Vagina (tissue), 2 donors: Measurements from ENCODE around the gene OSBPL10. TPM values are rescaled to one million over a fixed set of nuclear protein-coding genes. Genes with fewer than 3 reads are reported as not detected.

ENCODE experiments used
- DNase-seq, 2 donors: peaks; one replicate each; pipeline ENCODE4 v3.0.0-alpha.2; 2017; ENCODE audit errors: extremely low spot score in 2 of 2
- H3K27ac ChIP-seq: fragments of 200-600 bp; sonication (generic); one replicate; pipeline ENCODE4 v1.5.1; 2019
- H3K27me3 ChIP-seq: fragments of 200-600 bp; sonication (generic); one replicate; pipeline ENCODE4 v1.5.1; 2019
- H3K36me3 ChIP-seq, 2 donors: fragments of 200-600 bp; sonication (generic); one replicate each; pipeline ENCODE4 v1.5.1; 2017 to 2019
- H3K4me1 ChIP-seq: fragments of 200-600 bp; sonication (generic); one replicate; pipeline ENCODE4 v1.5.1; 2019
- H3K4me3 ChIP-seq, 2 donors: fragments of 200-600 bp; sonication (generic); 1 replicate in 1 of 2; 2 replicates in 1 of 2; pipeline ENCODE4 v1.5.1; 2016 to 2019
- H3K9me3 ChIP-seq: fragments of 200-600 bp; sonication (generic); one replicate; pipeline ENCODE4 v1.5.1; 2019
- CTCF ChIP-seq, 3 experiments: fragments of 450-650 bp in 2 of 3; fragments of 200-600 bp in 1 of 3; sonication (generic) in 1 of 3; IDR thresholded peaks; one replicate each; pipeline ENCODE4 v1.5.1; 2017 to 2019; ENCODE audit warnings: antibody characterized with exemption in 3 of 3, mild to moderate bottlenecking in 2 of 3, moderate library complexity in 2 of 3
- POLR2A ChIP-seq, 2 donors: fragments of 450-650 bp; IDR thresholded peaks; one replicate each; pipeline ENCODE4 v1.6.1; 2017; ENCODE audit warnings: antibody characterized with exemption in 2 of 2, mild to moderate bottlenecking in 2 of 2, moderate library complexity in 2 of 2
- POLR2AphosphoS5 ChIP-seq, 2 donors: sonication (generic); formaldehyde crosslinking; IDR thresholded peaks; one replicate each; pipeline ENCODE4 v1.9.0; 2017; ENCODE audit warnings: antibody characterized with exemption in 2 of 2, mild to moderate bottlenecking in 2 of 2, low read depth in 1 of 2; ENCODE audit not compliant: insufficient read depth in 1 of 2
- intact Hi-C: fragments of 100-400 bp; cut with DNase I; formaldehyde crosslinking; loops from one replicate; pipeline ENCODE4 v1.15.1; 2023
- total RNA-seq: library from RNA; depleted of rRNA; stranded (reverse); fragments of >200 nt; gene quantifications from one replicate; pipeline ENCODE4 v1.2.3, GENCODE V29; 2016

Gene OSBPL10
- total RNA-seq, 1 donor from 2014 or later: 33.9 TPM

DNA sequence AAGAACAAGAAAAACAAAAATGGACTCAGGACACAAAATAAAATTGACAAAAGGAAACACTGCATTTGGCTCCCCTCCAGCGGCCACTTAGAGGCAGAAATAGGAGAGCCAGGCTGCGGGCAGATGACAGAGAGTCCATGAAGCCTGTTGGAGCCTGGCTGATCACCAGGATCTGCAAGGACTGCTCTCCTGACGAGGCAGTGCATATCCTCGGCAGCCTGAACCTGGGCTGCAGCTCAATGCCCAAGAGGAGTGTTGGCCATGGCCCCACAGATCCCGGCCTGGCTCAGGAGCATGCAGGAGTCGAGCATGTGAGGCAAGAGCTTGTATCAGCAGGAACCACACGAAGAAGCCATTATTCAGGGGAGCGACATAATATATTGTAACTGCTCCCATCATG is 248.5 kb downstream of the OSBPL10 start:
- H3K4me3 ChIP-seq: no peak overlapping the region
- H3K27ac ChIP-seq: no peak overlapping the region
- DNase-seq: no peak
- no peak for TF ChIP-seq POLR2AphosphoS5 (IDR thresholded peaks at IDR 0.05; ENCODE audit: insufficient read depth in 1 of 2, low read depth in 1 of 2)
- TF ChIP-seq CTCF (IDR thresholded peaks at IDR 0.05): no peak
- TF ChIP-seq POLR2A (IDR thresholded peaks at IDR 0.05): no peak
- no peaks in the 10 kb centered on the region for H3K4me1 ChIP-seq
- H3K27me3 ChIP-seq: no peaks in the 10 kb centered on the region
- no peaks in the 10 kb centered on the region for H3K9me3 ChIP-seq
- H3K36me3 ChIP-seq: no peaks in the 10 kb centered on the region
- intact Hi-C loops: no loop called here

DNA sequence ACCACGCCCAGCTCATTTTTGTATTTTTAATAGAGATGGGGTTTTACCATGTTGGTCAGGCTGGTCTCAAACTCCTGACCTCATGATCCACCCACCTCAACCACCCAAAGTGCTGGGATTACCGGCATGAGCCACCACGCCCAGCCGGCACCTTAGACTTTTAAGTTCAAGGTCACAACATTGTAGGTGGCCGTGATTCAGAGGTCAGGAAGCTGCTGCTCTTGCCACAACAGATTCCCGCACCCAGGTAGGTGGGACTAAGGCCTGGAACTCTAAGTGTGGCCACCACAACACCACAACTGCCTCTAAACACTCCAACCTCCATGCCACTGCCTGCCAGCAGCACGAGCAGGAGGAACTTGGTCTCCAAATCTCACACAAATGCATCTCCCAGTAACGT is 251.5 kb downstream of the OSBPL10 start:
- Histone ChIP-seq H3K36me3 (no peaks in the 10 kb centered on the region), H3K9me3 (no peaks in the 10 kb centered on the region), H3K4me1 (no peaks in the 10 kb centered on the region), H3K27me3 (no peaks in the 10 kb centered on the region), H3K27ac (no peak overlapping the region), H3K4me3 (no peak overlapping the region)
- DNase-seq: no peak
- intact Hi-C loops: no loop called here
- no peak for TF ChIP-seq POLR2AphosphoS5 (IDR thresholded peaks at IDR 0.05; ENCODE audit: insufficient read depth in 1 of 2, low read depth in 1 of 2)
- TF ChIP-seq POLR2A (IDR thresholded peaks at IDR 0.05): no peak
- no peak for TF ChIP-seq CTCF (IDR thresholded peaks at IDR 0.05)

GRCh38 chr3:31729082-31729481 is 252.0 kb downstream of the OSBPL10 start:
- Histone ChIP-seq H3K4me1 (no peaks in the 10 kb centered on the region), H3K9me3 (no peaks in the 10 kb centered on the region), H3K27me3 (no peaks in the 10 kb centered on the region), H3K27ac (no peak overlapping the region), H3K36me3 (no peaks in the 10 kb centered on the region), H3K4me3 (no peak overlapping the region)
- intact Hi-C loops: no loop called here
- DNase-seq: no peak
- TF ChIP-seq POLR2AphosphoS5 (IDR thresholded peaks at IDR 0.05; ENCODE audit: insufficient read depth in 1 of 2, low read depth in 1 of 2) (no peak), CTCF (IDR thresholded peaks at IDR 0.05) (no peak), POLR2A (IDR thresholded peaks at IDR 0.05) (no peak)

DNA sequence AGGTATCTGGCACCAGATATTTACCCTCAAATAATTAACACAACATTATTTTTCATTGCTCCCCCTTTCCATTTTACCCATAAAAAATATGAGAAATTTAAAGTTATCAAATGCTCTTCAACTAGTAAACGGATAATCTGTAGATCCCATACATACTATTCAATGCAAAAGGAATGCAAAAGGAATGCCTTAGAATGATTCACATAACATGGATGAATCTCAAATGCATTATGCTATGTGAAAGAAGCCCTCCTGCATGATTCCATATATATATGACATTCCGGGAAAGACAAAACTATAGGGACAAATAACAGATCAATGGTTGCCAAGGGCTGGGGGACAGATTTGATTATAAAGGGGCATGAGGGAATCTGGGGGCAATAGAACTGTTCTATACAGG is 252.7 kb downstream of the OSBPL10 start:
- Histone ChIP-seq H3K9me3 (no peaks in the 10 kb centered on the region), H3K27ac (no peak overlapping the region), H3K4me3 (no peak overlapping the region), H3K4me1 (no peaks in the 10 kb centered on the region), H3K36me3 (no peaks in the 10 kb centered on the region), H3K27me3 (no peaks in the 10 kb centered on the region)
- TF ChIP-seq POLR2AphosphoS5 (IDR thresholded peaks at IDR 0.05; ENCODE audit: insufficient read depth in 1 of 2, low read depth in 1 of 2) (no peak), POLR2A (IDR thresholded peaks at IDR 0.05) (no peak), CTCF (IDR thresholded peaks at IDR 0.05) (no peak)
- intact Hi-C loops: no loop called here
- no peak for DNase-seq

GRCh38 chr3:31725976-31726375 is 255.1 kb downstream of the OSBPL10 start:
- no peak overlapping the region for H3K4me3 ChIP-seq
- no peaks in the 10 kb centered on the region for H3K9me3 ChIP-seq
- H3K27ac ChIP-seq: no peak overlapping the region
- intact Hi-C loops: no loop called here
- H3K27me3 ChIP-seq: no peaks in the 10 kb centered on the region
- no peak for DNase-seq
- H3K4me1 ChIP-seq: no peaks in the 10 kb centered on the region
- TF ChIP-seq CTCF (IDR thresholded peaks at IDR 0.05) (no peak), POLR2A (IDR thresholded peaks at IDR 0.05) (no peak), POLR2AphosphoS5 (IDR thresholded peaks at IDR 0.05; ENCODE audit: insufficient read depth in 1 of 2, low read depth in 1 of 2) (no peak)
- H3K36me3 ChIP-seq: no peaks in the 10 kb centered on the region
